ENCODE results near the gene HES2.

HES2 gene

GRCh38 chr1:6417961-6418667 is 1.6 kb downstream of the HES2 start:
- TF ChIP-seq, protein P1, sequence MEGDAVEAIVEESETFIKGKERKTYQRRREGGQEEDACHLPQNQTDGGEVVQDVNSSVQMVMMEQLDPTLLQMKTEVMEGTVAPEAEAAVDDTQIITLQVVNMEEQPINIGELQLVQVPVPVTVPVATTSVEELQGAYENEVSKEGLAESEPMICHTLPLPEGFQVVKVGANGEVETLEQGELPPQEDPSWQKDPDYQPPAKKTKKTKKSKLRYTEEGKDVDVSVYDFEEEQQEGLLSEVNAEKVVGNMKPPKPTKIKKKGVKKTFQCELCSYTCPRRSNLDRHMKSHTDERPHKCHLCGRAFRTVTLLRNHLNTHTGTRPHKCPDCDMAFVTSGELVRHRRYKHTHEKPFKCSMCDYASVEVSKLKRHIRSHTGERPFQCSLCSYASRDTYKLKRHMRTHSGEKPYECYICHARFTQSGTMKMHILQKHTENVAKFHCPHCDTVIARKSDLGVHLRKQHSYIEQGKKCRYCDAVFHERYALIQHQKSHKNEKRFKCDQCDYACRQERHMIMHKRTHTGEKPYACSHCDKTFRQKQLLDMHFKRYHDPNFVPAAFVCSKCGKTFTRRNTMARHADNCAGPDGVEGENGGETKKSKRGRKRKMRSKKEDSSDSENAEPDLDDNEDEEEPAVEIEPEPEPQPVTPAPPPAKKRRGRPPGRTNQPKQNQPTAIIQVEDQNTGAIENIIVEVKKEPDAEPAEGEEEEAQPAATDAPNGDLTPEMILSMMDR (IDR thresholded peaks at IDR 0.05; ENCODE audit: control insufficient read depth, insufficient read depth, low read depth, low read length, missing control alignments) = no peak
- no peak for DNase-seq (ENCODE audit: low read depth)
- H3K4me3 ChIP-seq (ENCODE audit: control insufficient read depth, low read depth, low read length) = no peak overlapping the region

DNA sequence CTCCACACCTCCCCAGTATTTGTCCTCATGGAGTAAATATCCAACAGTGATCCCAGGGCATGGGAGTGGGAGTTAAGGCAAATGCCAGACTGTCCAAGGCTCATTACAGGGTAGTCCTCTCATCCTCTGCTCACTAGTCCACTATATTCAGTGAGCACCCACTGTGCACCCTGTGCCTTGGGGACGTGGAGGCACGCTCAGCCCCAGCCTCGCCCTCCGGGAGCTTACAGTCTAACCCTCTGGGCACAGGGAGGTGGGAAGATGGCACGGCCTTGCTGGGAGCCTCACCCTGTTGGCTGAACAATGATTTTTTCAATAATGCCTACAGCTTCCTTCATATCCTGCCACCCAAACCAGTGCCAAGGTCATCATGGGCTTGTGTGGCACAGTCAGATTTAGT is 2.8 kb downstream of the HES2 start:
- no peak for DNase-seq (ENCODE audit: low read depth)

DNA sequence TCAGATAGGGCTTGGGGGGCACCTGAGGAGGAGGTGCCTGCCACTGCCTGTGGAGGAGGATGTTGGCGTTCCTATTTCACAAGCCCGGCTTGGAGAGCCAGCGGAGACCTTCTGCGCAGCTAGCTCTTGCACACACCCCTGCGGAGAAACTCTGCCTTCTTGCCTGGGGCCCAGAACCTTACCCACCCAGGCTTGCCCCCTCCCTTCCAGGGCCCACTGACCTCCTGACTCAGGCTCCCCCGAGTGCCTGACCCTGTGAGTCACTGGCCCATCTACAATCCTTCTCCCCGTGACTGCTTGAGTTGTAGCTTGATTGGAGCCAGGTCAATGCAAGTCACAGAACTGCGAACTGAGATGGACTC is 3.4 kb downstream of the HES2 start:
- TF ChIP-seq, protein P1 (IDR thresholded peaks at IDR 0.05; ENCODE audit: control insufficient read depth, insufficient read depth, low read depth, low read length, missing control alignments) = no peak
- no peak overlapping the region for H3K4me3 ChIP-seq (ENCODE audit: control insufficient read depth, low read depth, low read length)
- no peak for DNase-seq (ENCODE audit: low read depth)

More for the DNA sequence above, 2.8 kb downstream of the HES2 start:
- TF ChIP-seq, protein P1 (IDR thresholded peaks at IDR 0.05; ENCODE audit: control insufficient read depth, insufficient read depth, low read depth, low read length, missing control alignments) = no peak
- H3K4me3 ChIP-seq (ENCODE audit: control insufficient read depth, low read depth, low read length) = no peak overlapping the region

GRCh38 chr1:6414881-6415626 is 4.7 kb downstream of the HES2 start:
- no peak overlapping the region for H3K4me3 ChIP-seq (ENCODE audit: control insufficient read depth, low read depth, low read length)
- no peak for DNase-seq (ENCODE audit: low read depth)
- TF ChIP-seq, protein P1 (IDR thresholded peaks at IDR 0.05; ENCODE audit: control insufficient read depth, insufficient read depth, low read depth, low read length, missing control alignments) = no peak

GRCh38 chr1:6414443-6414844 is 5.3 kb downstream of the HES2 start:
- no peak overlapping the region for H3K4me3 ChIP-seq (ENCODE audit: control insufficient read depth, low read depth, low read length)
- DNase-seq (ENCODE audit: low read depth) = no peak
- TF ChIP-seq, protein P1 (IDR thresholded peaks at IDR 0.05; ENCODE audit: control insufficient read depth, insufficient read depth, low read depth, low read length, missing control alignments) = peak; percentile 69

DNA sequence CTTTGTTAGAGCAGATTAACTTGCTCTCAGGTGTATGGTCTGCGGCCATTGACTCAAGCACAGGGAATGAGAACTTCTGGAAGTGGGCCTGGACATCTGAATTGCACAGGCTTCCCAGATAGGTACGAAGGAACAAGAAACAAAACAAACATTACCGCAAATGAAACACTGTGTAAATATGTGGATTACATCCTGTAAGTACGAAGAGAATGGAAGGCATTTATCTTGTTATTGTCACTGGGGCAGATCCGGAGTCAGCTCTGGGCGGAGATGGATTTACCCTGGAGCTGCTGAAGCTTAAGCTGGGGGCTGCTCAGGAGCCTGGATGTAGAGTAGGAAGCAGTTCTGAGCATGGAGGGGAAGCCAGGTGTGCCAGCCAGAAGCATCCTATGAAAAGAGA is 6.8 kb downstream of the HES2 start:
- DNase-seq (ENCODE audit: low read depth) = no peak
- H3K4me3 ChIP-seq (ENCODE audit: control insufficient read depth, low read depth, low read length) = no peak overlapping the region
- TF ChIP-seq, protein P1 (IDR thresholded peaks at IDR 0.05; ENCODE audit: control insufficient read depth, insufficient read depth, low read depth, low read length, missing control alignments) = no peak
